SK-N-MC (cell line): ENCODE results near the gene KANK3.
"Not testable (repeated sequence)": the region's sequence is repeated elsewhere in the genome, so short reads cannot be mapped to it uniquely, and the experiment has no call there.

Experiments
- EZH2 ChIP-seq: fragments of 200-600 bp; sonication (generic); IDR thresholded peaks from one replicate; pipeline ENCODE4 v1.6.1; 2017; ENCODE audit warnings: antibody characterized with exemption
- FOXP2 ChIP-seq: optimal IDR thresholded peaks from 2 replicates; pipeline ENCODE3; 2011; ENCODE audit warnings: mild to moderate bottlenecking, moderate library complexity; ENCODE audit not compliant: insufficient read depth; ENCODE audit errors: extremely low read length, control extremely low read depth
- POLR2AphosphoS5 ChIP-seq: IDR thresholded peaks from 2 replicates; pipeline ENCODE4 v1.6.1; 2012; ENCODE audit warnings: mild to moderate bottlenecking, low read depth, low read length, borderline replicate concordance

DNA sequence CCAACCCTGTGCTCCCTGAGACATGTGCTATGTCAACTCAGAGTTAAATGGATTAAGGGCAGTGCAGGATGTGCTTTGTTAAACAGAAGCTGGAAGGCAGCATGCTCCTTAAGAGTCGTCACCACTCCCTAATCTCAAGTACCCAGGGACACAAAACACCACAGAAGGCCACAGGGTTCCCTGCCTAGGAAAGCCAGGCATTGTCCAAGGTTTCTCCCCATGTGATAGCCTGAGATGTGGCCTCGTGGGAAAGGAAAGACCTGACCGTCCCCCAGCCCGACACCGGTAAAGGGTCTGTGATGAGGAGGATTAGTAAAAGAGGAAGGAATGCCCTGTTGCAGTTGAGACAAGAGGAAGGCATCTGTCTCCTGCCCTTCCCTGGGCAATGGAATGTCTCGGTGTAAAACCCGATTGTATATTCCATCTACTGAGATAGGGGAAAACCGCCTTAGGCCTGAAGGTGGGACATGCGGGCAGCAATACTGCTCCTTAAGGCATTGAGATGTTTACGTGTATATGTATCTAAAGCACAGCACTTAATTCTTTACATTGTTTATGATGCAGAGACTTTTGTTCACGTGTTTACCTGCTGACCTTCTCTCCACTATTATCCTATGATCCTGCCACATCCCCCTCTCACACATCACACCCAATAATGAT is 28.0 kb downstream of the KANK3 start:
- not testable (repeated sequence) for TF ChIP-seq POLR2AphosphoS5, EZH2, FOXP2
